Measurements from ENCODE around the gene NABP2. TPM values are rescaled to one million over a fixed set of nuclear protein-coding genes. Genes with fewer than 3 reads are reported as not detected.

The NABP2 gene
- total and polyA plus RNA-seq, 2 donors (not counting 1 experiment from before 2014, with no cell fraction given): 29.2 to 39.7 TPM

DNA sequence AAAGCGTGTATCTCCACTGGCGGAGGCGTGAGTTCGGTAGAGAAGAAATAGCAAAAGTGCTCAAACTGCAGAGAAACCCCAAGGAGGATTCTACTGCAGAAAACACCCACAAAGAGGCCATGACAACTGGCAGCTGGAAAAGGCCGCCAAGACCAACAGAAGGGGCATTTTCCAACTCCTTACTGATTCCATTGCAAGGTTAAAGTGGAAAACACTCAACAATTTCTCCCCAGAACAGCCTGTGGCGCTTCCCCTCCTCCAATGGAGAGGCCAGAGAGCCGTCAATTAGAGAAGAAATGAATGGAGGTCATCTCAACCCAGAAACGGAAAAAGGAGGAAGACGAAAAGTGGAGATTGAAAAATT lies 34.7 kb downstream of the NABP2 start:
- H3K4me1 ChIP-seq (ENCODE audit: control insufficient read depth, extremely low read depth, insufficient read depth, low read length): peaks cover 15% of the 10 kb centered on the region
- DNase-seq (ENCODE audit: low read depth in 2 of 2): no peak
- no peaks in the 10 kb centered on the region for H3K27me3 ChIP-seq (ENCODE audit: control insufficient read depth, insufficient read depth, low read length)
- H4K20me1 ChIP-seq (ENCODE audit: control insufficient read depth, extremely low read depth, insufficient read depth, low read length): no peaks in the 10 kb centered on the region
- TF ChIP-seq, protein P1, sequence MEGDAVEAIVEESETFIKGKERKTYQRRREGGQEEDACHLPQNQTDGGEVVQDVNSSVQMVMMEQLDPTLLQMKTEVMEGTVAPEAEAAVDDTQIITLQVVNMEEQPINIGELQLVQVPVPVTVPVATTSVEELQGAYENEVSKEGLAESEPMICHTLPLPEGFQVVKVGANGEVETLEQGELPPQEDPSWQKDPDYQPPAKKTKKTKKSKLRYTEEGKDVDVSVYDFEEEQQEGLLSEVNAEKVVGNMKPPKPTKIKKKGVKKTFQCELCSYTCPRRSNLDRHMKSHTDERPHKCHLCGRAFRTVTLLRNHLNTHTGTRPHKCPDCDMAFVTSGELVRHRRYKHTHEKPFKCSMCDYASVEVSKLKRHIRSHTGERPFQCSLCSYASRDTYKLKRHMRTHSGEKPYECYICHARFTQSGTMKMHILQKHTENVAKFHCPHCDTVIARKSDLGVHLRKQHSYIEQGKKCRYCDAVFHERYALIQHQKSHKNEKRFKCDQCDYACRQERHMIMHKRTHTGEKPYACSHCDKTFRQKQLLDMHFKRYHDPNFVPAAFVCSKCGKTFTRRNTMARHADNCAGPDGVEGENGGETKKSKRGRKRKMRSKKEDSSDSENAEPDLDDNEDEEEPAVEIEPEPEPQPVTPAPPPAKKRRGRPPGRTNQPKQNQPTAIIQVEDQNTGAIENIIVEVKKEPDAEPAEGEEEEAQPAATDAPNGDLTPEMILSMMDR (conservative IDR thresholded peaks at IDR 0.05 in 1 of 2, IDR thresholded peaks at IDR 0.05 in 1 of 2; ENCODE audit: low read depth in 1 of 2, low read length in 2 of 2): no peak
- no peak for TF ChIP-seq EZH2 (IDR thresholded peaks at IDR 0.05; ENCODE audit: low read length, missing control alignments)
- peak overlapping the region; percentile 80 for H3K27ac ChIP-seq (ENCODE audit: insufficient read depth, low read length)
- peak overlapping the region; percentile 86 for H3K4me2 ChIP-seq (ENCODE audit: extremely low read depth, insufficient read depth, low read length)
- H3K9ac ChIP-seq (ENCODE audit: insufficient read depth, low read length): peak overlapping the region; percentile 81
- no peaks in the 10 kb centered on the region for H3K9me3 ChIP-seq (ENCODE audit: control insufficient read depth, insufficient read depth, low read depth, low read length)
- peaks cover 16% of the 10 kb centered on the region for H3K36me3 ChIP-seq (ENCODE audit: control insufficient read depth, insufficient read depth, low read length)
- H3K79me2 ChIP-seq (ENCODE audit: control insufficient read depth, insufficient read depth, low read length): peaks cover 34% of the 10 kb centered on the region
- H2AFZ ChIP-seq (ENCODE audit: low read length): peak overlapping the region; percentile 74
- peak overlapping the region; percentile 43 to 82 (median 60) for H3K4me3 ChIP-seq (replicated peaks in 1 of 4; ENCODE audit: control extremely low read depth in 1 of 4, insufficient read depth in 1 of 4, low read depth in 3 of 4, low read length in 4 of 4)

DNA sequence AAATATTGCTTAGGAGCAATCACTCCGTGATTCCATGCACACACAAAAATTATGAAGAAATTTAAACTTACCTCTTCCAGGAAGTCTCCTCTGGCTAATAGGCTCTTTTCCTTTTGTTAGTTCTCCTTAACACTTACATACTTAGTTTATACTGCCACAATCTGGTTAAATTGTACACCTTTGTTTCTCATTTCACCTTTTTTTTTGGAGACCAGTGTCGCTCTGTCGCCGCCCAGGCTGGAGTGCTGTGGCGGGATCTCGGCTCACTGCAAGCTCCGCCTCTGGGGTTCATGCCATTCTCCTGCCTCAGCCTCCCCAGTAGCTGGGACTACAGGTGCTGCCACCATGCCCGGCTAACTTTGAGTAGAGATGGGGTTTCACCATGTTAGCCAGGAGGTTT lies 36.2 kb downstream of the NABP2 start:
- Histone ChIP-seq H2AFZ (ENCODE audit: low read length) (no peak overlapping the region), H3K4me1 (ENCODE audit: control insufficient read depth, extremely low read depth, insufficient read depth, low read length) (peaks cover 15% of the 10 kb centered on the region), H3K9ac (ENCODE audit: insufficient read depth, low read length) (no peak overlapping the region), H3K4me3 (replicated peaks in 1 of 4; ENCODE audit: control extremely low read depth in 1 of 4, insufficient read depth in 1 of 4, low read depth in 3 of 4, low read length in 4 of 4) (no peak overlapping the region), H3K27ac (ENCODE audit: insufficient read depth, low read length) (no peak overlapping the region), H3K27me3 (ENCODE audit: control insufficient read depth, insufficient read depth, low read length) (no peaks in the 10 kb centered on the region), H3K79me2 (ENCODE audit: control insufficient read depth, insufficient read depth, low read length) (peaks cover 25% of the 10 kb centered on the region), H3K4me2 (ENCODE audit: extremely low read depth, insufficient read depth, low read length) (no peak overlapping the region), H3K36me3 (ENCODE audit: control insufficient read depth, insufficient read depth, low read length) (peaks cover 4% of the 10 kb centered on the region), H4K20me1 (ENCODE audit: control insufficient read depth, extremely low read depth, insufficient read depth, low read length) (no peaks in the 10 kb centered on the region), H3K9me3 (ENCODE audit: control insufficient read depth, insufficient read depth, low read depth, low read length) (no peaks in the 10 kb centered on the region)
- no peak for TF ChIP-seq EZH2 (IDR thresholded peaks at IDR 0.05; ENCODE audit: low read length, missing control alignments)
- TF ChIP-seq, protein P1 (conservative IDR thresholded peaks at IDR 0.05 in 1 of 2, IDR thresholded peaks at IDR 0.05 in 1 of 2; ENCODE audit: low read depth in 1 of 2, low read length in 2 of 2): no peak
- no peak for DNase-seq (ENCODE audit: low read depth in 2 of 2)

DNA sequence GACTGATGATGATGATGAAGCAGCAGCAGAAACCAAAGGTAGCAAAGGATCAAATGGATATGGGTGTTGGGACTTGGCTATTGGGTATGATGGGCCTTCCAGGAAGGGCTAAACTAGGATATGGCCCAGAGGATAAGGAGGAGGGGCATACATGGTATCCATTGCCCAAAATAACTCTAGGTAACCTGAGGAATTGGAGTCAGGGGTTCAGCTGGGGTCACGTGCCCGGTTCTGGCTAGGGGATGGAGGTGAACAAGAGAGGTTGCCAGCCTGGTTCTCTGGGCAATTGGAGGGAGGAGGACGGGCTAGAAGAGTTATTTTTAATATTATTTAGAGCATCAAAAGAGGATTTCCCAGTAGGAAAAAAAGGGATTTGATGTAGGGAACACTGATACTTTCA lies 36.8 kb downstream of the NABP2 start:
- Histone ChIP-seq H3K36me3 (ENCODE audit: control insufficient read depth, insufficient read depth, low read length) (no peaks in the 10 kb centered on the region), H3K27ac (ENCODE audit: insufficient read depth, low read length) (no peak overlapping the region), H3K4me2 (ENCODE audit: extremely low read depth, insufficient read depth, low read length) (no peak overlapping the region), H3K9ac (ENCODE audit: insufficient read depth, low read length) (no peak overlapping the region), H3K79me2 (ENCODE audit: control insufficient read depth, insufficient read depth, low read length) (peaks cover 21% of the 10 kb centered on the region), H4K20me1 (ENCODE audit: control insufficient read depth, extremely low read depth, insufficient read depth, low read length) (no peaks in the 10 kb centered on the region), H3K4me1 (ENCODE audit: control insufficient read depth, extremely low read depth, insufficient read depth, low read length) (peaks cover 15% of the 10 kb centered on the region), H2AFZ (ENCODE audit: low read length) (no peak overlapping the region), H3K27me3 (ENCODE audit: control insufficient read depth, insufficient read depth, low read length) (no peaks in the 10 kb centered on the region), H3K4me3 (replicated peaks in 1 of 4; ENCODE audit: control extremely low read depth in 1 of 4, insufficient read depth in 1 of 4, low read depth in 3 of 4, low read length in 4 of 4) (no peak overlapping the region), H3K9me3 (ENCODE audit: control insufficient read depth, insufficient read depth, low read depth, low read length) (no peaks in the 10 kb centered on the region)
- no peak for DNase-seq (ENCODE audit: low read depth in 2 of 2)
- no peak for TF ChIP-seq EZH2 (IDR thresholded peaks at IDR 0.05; ENCODE audit: low read length, missing control alignments)
- TF ChIP-seq, protein P1 (conservative IDR thresholded peaks at IDR 0.05 in 1 of 2, IDR thresholded peaks at IDR 0.05 in 1 of 2; ENCODE audit: low read depth in 1 of 2, low read length in 2 of 2): no peak
